OCI-LY7 (cell line): ENCODE results near the gene ADD1. TPM values are rescaled to one million over a fixed set of nuclear protein-coding genes. Genes with fewer than 3 reads are reported as not detected.

Source experiments
- BruUV-seq: library from RNA; stranded (reverse); fragments of 400-500 nt; replicated peaks from 2 replicates; lab custom pipeline; 2021; lab: Mats Ljungman, UMichigan
- CTCF ChIA-PET: fragments of 300-600 bp; sonication (Branson Sonifier 250); formaldehyde crosslinking; loops from one replicate; lab custom pipeline; 2022; ENCODE audit warnings: antibody characterized with exemption; ENCODE audit not compliant: unreplicated experiment; lab: Charles Lee
- POLR2A ChIA-PET: fragments of 300-600 bp; sonication (Branson Sonifier 250); formaldehyde crosslinking; loops from one replicate; lab custom pipeline; 2022; ENCODE audit warnings: antibody characterized with exemption; lab: Charles Lee
- DNase-seq: peaks from one replicate; pipeline ENCODE4 v3.0.0-alpha.2; 2015; ENCODE audit warnings: low spot score
- H2AFZ ChIP-seq: fragments of 200-600 bp; sonication (generic), shearing (Covaris generic); 2 replicates; pipeline ENCODE4 v1.6.1; 2014; ENCODE audit warnings: mild to moderate bottlenecking, antibody characterized with exemption, low read length, moderate library complexity
- H3K27ac ChIP-seq: fragments of 200-600 bp; sonication (generic); 2 replicates; pipeline ENCODE4 v1.5.1; 2014; ENCODE audit warnings: mixed run types, low read depth, mild to moderate bottlenecking, moderate library complexity, low read length, inconsistent platforms; ENCODE audit not compliant: poor library complexity, severe bottlenecking
- H3K36me3 ChIP-seq: fragments of 200-600 bp; sonication (generic); 2 replicates; pipeline ENCODE4 v1.6.1; 2014; ENCODE audit warnings: mild to moderate bottlenecking, antibody characterized with exemption, low read length, moderate library complexity, mixed read lengths; ENCODE audit not compliant: insufficient read depth
- H3K4me1 ChIP-seq: fragments of 200-600 bp; sonication (generic); 2 replicates; pipeline ENCODE4 v1.5.1; 2014; ENCODE audit warnings: mild to moderate bottlenecking, low read length; ENCODE audit not compliant: insufficient read depth, poor library complexity, severe bottlenecking
- H3K4me2 ChIP-seq: fragments of 200-600 bp; sonication (generic); 2 replicates; pipeline ENCODE4 v1.6.1; 2014; ENCODE audit warnings: mild to moderate bottlenecking, low read length
- H3K4me3 ChIP-seq: fragments of 200-600 bp; sonication (generic); 2 replicates; pipeline ENCODE4 v1.5.1; 2014; ENCODE audit warnings: mild to moderate bottlenecking, low read depth, low read length; ENCODE audit not compliant: poor library complexity, severe bottlenecking
- H3K79me2 ChIP-seq: fragments of 200-600 bp; sonication (generic); 2 replicates; pipeline ENCODE4 v1.6.1; 2016; ENCODE audit warnings: low read depth, mild to moderate bottlenecking, low read length, moderate library complexity, mixed read lengths; ENCODE audit not compliant: insufficient read depth
- H3K9me2 ChIP-seq: fragments of 200-600 bp; sonication (generic); 2 replicates; pipeline ENCODE4 v1.6.1; 2016; ENCODE audit warnings: mild to moderate bottlenecking, low read length, mixed read lengths; ENCODE audit not compliant: insufficient read depth
- H3K9me3 ChIP-seq: fragments of 200-600 bp; sonication (generic); 2 replicates; pipeline ENCODE4 v1.6.1; 2014; ENCODE audit warnings: mild to moderate bottlenecking, mixed run types, low read length, mixed read lengths
- H4K20me1 ChIP-seq: fragments of 200-600 bp; sonication (generic); 2 replicates; pipeline ENCODE4 v1.6.1; 2014; ENCODE audit warnings: mild to moderate bottlenecking, antibody characterized with exemption, low read length, moderate library complexity, mixed read lengths; ENCODE audit not compliant: insufficient read depth
- EZH2phosphoT487 ChIP-seq: fragments of 200-600 bp; sonication (generic); IDR thresholded peaks from 2 replicates; pipeline ENCODE4 v1.6.1; 2018; ENCODE audit warnings: low read depth, borderline replicate concordance, mild to moderate bottlenecking, mixed run types, antibody characterized with exemption, low read length, moderate library complexity, mixed read lengths
- intact Hi-C: fragments of 100-400 bp; cut with micrococcal nuclease; formaldehyde crosslinking; loops from one replicate; pipeline ENCODE4 v1.10.0; 2022; ENCODE audit not compliant: unreplicated experiment
- total RNA-seq, 2 experiments: library from RNA; depleted of rRNA in 1 of 2; stranded (reverse); fragments of >200 nt in 1 of 2; shearing (Covaris generic) in 1 of 2; gene quantifications; 2 replicates each; pipeline ENCODE4 v1.2.3, GENCODE V29; 2014 to 2022
- TF ChIP-seq, protein P1 (sequence below): fragments of 200-600 bp; sonication (generic); conservative IDR thresholded peaks from 2 replicates; pipeline ENCODE4 v1.5.1; 2014; ENCODE audit warnings: mild to moderate bottlenecking, antibody characterized with exemption, low read length, moderate library complexity, mixed read lengths

Gene ADD1
- total RNA-seq, 2 experiments from 2014 or later, result 85.3 to 108 TPM

DNA sequence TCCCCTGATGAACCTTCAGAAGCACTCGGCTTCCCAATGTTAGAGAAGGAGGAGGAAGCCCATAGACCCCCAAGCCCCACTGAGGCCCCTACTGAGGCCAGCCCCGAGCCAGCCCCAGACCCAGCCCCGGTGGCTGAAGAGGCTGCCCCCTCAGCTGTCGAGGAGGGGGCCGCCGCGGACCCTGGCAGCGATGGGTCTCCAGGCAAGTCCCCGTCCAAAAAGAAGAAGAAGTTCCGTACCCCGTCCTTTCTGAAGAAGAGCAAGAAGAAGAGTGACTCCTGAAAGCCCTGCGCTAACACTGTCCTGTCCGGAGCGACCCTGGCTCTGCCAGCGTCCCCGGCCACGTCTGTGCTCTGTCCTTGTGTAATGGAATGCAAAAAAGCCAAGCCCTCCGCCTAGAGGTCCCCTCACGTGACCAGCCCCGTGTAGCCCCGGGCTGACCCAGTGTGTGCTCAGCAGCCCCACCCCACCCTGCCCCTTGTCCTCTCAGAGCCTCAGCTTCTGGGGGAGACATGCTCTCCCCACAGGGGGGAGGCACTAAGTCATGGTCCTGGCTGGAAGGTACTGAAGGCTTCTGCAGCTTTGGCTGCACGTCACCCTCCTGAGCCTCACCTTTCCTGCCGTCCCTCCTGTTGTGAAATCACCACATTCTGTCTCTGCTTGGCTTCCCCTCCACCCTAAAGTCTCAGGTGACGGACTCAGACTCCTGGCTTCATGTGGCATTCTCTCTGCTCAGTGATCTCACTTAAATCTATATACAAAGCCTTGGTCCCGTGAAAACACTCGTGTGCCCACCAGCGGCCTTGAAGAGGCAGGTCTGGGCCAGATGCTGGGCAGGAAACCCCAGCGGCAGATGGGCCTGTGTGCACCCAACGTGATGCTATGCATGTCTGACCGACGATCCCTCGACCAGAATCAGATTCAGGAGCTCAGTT lies 84.9 kb downstream of the ADD1 start:
- intact Hi-C loops, result no loop called here
- Histone ChIP-seq H3K27ac (no peak overlapping the region), H2AFZ (no peak overlapping the region), H3K4me2 (no peak overlapping the region), H3K4me3 (no peak overlapping the region), H3K36me3 (peaks cover 30% of the 10 kb centered on the region), H4K20me1 (no peaks in the 10 kb centered on the region), H3K79me2 (no peaks in the 10 kb centered on the region), H3K4me1 (peaks cover 26% of the 10 kb centered on the region), H3K9me2 (no peaks in the 10 kb centered on the region), H3K9me3 (no peaks in the 10 kb centered on the region)
- TF ChIP-seq, protein P1, sequence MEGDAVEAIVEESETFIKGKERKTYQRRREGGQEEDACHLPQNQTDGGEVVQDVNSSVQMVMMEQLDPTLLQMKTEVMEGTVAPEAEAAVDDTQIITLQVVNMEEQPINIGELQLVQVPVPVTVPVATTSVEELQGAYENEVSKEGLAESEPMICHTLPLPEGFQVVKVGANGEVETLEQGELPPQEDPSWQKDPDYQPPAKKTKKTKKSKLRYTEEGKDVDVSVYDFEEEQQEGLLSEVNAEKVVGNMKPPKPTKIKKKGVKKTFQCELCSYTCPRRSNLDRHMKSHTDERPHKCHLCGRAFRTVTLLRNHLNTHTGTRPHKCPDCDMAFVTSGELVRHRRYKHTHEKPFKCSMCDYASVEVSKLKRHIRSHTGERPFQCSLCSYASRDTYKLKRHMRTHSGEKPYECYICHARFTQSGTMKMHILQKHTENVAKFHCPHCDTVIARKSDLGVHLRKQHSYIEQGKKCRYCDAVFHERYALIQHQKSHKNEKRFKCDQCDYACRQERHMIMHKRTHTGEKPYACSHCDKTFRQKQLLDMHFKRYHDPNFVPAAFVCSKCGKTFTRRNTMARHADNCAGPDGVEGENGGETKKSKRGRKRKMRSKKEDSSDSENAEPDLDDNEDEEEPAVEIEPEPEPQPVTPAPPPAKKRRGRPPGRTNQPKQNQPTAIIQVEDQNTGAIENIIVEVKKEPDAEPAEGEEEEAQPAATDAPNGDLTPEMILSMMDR, result no peak
- no peak for TF ChIP-seq EZH2phosphoT487
- POLR2A ChIA-PET, result interaction anchor here (1.0 kb wide), 1 partner anchor 144 kb away, joined by 3 read pairs; no protein-coding TSS in a partner anchor
- no peak for DNase-seq
- CTCF ChIA-PET, result no interaction called here
- no TSS peak for BruUV-seq

DNA sequence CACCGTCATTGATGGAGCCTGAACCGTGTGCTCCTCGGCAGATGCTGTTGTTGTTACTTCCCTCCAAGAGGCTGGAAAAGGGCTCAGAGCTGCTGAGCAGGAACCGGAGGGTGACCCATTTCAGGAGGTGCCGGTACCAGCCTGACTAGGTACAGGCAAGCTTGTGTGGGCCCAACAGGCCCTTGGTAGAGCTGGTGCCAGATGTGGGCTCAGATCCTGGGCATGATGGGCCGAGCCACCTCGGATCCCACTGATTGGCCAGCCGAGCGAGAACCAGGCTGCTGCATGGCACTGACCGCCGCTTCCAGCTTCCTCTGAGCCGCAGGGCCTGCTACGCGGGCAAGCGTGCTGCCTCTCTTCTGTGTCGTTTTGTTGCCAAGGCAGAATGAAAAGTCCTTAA lies 85.8 kb downstream of the ADD1 start:
- H3K27ac ChIP-seq, result no peak overlapping the region
- DNase-seq, result no peak

More for the DNA sequence above, 85.8 kb downstream of the ADD1 start:
- TF ChIP-seq, protein P1, result no peak
- TF ChIP-seq EZH2phosphoT487, result no peak
- Histone ChIP-seq H3K36me3 (peaks cover 30% of the 10 kb centered on the region), H4K20me1 (no peaks in the 10 kb centered on the region), H3K4me1 (peaks cover 30% of the 10 kb centered on the region), H3K79me2 (no peaks in the 10 kb centered on the region), H3K4me3 (no peak overlapping the region), H3K9me2 (no peaks in the 10 kb centered on the region), H3K9me3 (no peaks in the 10 kb centered on the region), H2AFZ (no peak overlapping the region), H3K4me2 (no peak overlapping the region)
- POLR2A ChIA-PET, result interaction anchor here (1.0 kb wide), 1 partner anchor 145 kb away, joined by 3 read pairs; no protein-coding TSS in a partner anchor
- CTCF ChIA-PET, result no interaction called here
- TSS peak; percentile 82 for BruUV-seq
- intact Hi-C loops, result no loop called here
